ENCODE measurements around the gene GLT8D2.
"Not testable (repeated sequence)": the region's sequence is repeated elsewhere in the genome, so short reads cannot be mapped to it uniquely, and the experiment has no call there.

The GLT8D2 gene

DNA sequence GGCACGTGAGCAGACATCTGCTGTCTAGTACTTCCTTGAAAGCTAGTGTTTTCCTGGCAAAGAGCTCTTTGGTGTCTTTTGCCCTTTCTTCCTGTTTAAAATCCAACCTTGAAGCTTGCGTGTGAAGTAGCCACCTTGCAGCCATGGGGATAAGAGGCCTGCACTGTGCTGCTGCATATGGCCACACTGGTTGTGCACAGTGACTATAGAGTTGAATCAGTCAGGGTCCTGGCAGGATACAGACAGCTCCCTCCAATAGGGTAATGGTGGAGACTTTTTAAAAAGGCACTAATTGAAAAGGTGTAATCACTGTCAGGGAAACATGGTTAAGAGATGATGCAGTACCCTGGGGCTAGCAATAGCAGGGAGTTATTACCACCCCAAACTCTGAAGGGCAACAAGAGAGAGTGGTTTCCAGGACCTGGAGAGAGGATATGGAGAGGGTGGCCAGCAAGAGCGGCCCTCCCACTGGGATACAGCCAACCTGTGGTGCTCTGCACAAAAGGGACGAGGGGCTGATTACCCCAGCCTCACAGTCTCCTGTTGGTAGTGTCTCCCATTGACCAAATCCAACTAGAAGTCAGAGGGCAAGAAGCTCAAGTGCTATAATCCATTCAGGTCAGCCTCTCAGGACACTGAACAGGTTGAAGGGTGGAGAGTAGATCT, 4.8 kb upstream of the GLT8D2 start:
- H3K27me3 ChIP-seq (ENCODE audit: control insufficient read depth in 1 of 2, insufficient read depth in 2 of 2, low read length in 2 of 2): peaks cover 5 to 7% of the 10 kb centered on the region in 2 donors
- no peak overlapping the region for H3K27ac ChIP-seq (ENCODE audit: low read depth, low read length)
- no peak overlapping the region for H3K9ac ChIP-seq (ENCODE audit: low read depth in 1 of 2, low read length in 2 of 2)
- H3K9me3 ChIP-seq (ENCODE audit: control insufficient read depth in 1 of 2, low read length in 2 of 2): no peaks in the 10 kb centered on the region
- no peak overlapping the region for H3K4me3 ChIP-seq (ENCODE audit: low read depth in 1 of 2, low read length in 2 of 2)
- peaks cover 15 to 16% of the 10 kb centered on the region in 2 donors for H3K4me1 ChIP-seq (ENCODE audit: control insufficient read depth in 1 of 2, insufficient read depth in 2 of 2, low read length in 2 of 2)
- no peaks in the 10 kb centered on the region for H3K36me3 ChIP-seq (ENCODE audit: control insufficient read depth in 1 of 2, insufficient read depth in 2 of 2, low read length in 2 of 2)

DNA sequence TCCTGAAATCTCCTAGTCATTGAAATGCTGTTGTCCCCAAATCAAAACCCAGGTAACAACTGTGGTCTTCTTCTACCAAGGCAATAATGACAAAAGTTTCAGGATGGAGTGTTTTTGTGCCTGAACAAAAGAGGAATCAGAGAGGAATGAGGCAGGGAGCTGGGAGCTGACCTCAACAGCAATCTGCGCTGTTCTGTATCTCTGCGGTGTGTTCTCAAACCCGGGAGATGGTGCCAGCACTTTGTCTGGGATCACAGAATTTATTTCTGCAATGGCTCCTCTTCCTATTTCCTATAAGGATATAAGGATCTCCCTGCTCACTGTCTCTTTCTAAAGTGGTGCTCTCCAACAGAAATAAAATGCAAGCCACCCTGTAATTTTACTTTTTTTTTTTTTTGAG, 449 bp upstream of the GLT8D2 start:
- peaks cover 11 to 14% of the 10 kb centered on the region in 2 donors for H3K27me3 ChIP-seq (ENCODE audit: control insufficient read depth in 1 of 2, insufficient read depth in 2 of 2, low read length in 2 of 2)
- H3K27ac ChIP-seq (ENCODE audit: low read depth, low read length): no peak overlapping the region
- H3K4me1 ChIP-seq (ENCODE audit: control insufficient read depth in 1 of 2, insufficient read depth in 2 of 2, low read length in 2 of 2): peaks cover 4 to 5% of the 10 kb centered on the region in 2 donors
- peak overlapping the region; percentile 45 to 63 for H3K4me3 ChIP-seq (ENCODE audit: low read depth in 1 of 2, low read length in 2 of 2)
- peak overlapping the region in 1 of 2 donors; percentile 38 for H3K9ac ChIP-seq (ENCODE audit: low read depth in 1 of 2, low read length in 2 of 2)
- H3K36me3 ChIP-seq (ENCODE audit: control insufficient read depth in 1 of 2, insufficient read depth in 2 of 2, low read length in 2 of 2): no peaks in the 10 kb centered on the region
- H3K9me3 ChIP-seq (ENCODE audit: control insufficient read depth in 1 of 2, low read length in 2 of 2): no peaks in the 10 kb centered on the region

DNA sequence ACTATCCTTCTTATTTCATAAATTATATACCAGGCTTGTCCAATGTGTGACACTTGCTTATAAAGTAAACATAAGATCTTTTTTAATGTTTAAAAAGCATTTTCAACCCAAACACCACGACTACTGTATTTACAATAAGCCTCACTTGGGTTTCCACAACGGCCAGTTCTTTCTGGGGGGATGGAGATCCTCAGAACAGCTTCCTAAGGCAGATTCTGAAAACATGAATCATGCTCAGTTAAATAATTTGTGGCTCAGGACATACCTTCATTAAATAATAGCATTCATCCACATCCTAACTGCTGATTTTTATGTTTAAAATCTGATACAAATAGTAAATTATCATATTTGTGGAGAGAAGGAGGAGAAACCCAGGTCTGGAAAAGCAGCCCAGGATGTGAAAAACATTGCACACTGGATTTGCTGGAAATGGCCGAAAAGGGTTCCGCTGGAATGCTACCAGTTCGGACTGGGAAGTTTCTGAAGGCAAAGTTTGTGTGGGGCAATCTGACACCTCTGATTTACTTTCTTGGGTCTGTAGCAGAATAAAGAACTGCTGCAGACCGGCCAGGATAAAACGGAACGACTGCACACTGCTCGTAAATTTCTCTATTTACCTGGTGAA, 597 bp downstream of the GLT8D2 start:
- no peaks in the 10 kb centered on the region for H3K36me3 ChIP-seq (ENCODE audit: control insufficient read depth in 1 of 2, insufficient read depth in 2 of 2, low read length in 2 of 2)
- H3K9me3 ChIP-seq (ENCODE audit: control insufficient read depth in 1 of 2, low read length in 2 of 2): no peaks in the 10 kb centered on the region
- peak overlapping the region; percentile 45 to 63 for H3K4me3 ChIP-seq (ENCODE audit: low read depth in 1 of 2, low read length in 2 of 2)
- peaks cover 3 to 5% of the 10 kb centered on the region in 2 donors for H3K4me1 ChIP-seq (ENCODE audit: control insufficient read depth in 1 of 2, insufficient read depth in 2 of 2, low read length in 2 of 2)
- H3K27ac ChIP-seq (ENCODE audit: low read depth, low read length): no peak overlapping the region
- H3K27me3 ChIP-seq (ENCODE audit: control insufficient read depth in 1 of 2, insufficient read depth in 2 of 2, low read length in 2 of 2): peaks cover 11 to 14% of the 10 kb centered on the region in 2 donors
- peak overlapping the region in 1 of 2 donors; percentile 38 for H3K9ac ChIP-seq (ENCODE audit: low read depth in 1 of 2, low read length in 2 of 2)

GRCh38 chr12:104048811-104049210, 1.2 kb downstream of the GLT8D2 start:
- no peaks in the 10 kb centered on the region for H3K9me3 ChIP-seq (ENCODE audit: control insufficient read depth in 1 of 2, low read length in 2 of 2)
- no peak overlapping the region for H3K27ac ChIP-seq (ENCODE audit: low read depth, low read length)
- no peaks in the 10 kb centered on the region for H3K36me3 ChIP-seq (ENCODE audit: control insufficient read depth in 1 of 2, insufficient read depth in 2 of 2, low read length in 2 of 2)
- no peak overlapping the region for H3K4me3 ChIP-seq (ENCODE audit: low read depth in 1 of 2, low read length in 2 of 2)
- peaks cover 3 to 5% of the 10 kb centered on the region in 2 donors for H3K4me1 ChIP-seq (ENCODE audit: control insufficient read depth in 1 of 2, insufficient read depth in 2 of 2, low read length in 2 of 2)
- peaks cover 11 to 14% of the 10 kb centered on the region in 2 donors for H3K27me3 ChIP-seq (ENCODE audit: control insufficient read depth in 1 of 2, insufficient read depth in 2 of 2, low read length in 2 of 2)
- H3K9ac ChIP-seq (ENCODE audit: low read depth in 1 of 2, low read length in 2 of 2): no peak overlapping the region

DNA sequence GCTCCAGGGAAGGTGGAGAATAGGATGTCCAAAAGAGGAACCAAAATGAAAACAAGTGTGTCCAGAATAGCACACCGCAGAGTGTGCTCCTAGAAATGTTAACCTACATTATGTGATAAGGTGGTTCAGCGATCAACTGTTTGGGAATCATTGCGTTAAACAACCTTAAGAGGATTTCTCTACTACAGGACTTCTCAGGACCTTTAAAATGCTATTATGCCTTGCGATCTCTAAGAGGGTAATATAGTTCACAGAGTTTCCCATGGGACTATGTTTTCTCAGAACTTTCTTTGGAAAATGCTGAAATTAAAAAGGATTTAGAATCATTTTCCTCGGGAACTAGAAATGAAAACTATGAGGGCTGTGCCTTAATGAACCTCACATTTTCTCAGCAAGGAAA, 1.8 kb downstream of the GLT8D2 start:
- Histone ChIP-seq H3K27ac (ENCODE audit: low read depth, low read length) (no peak overlapping the region), H3K36me3 (ENCODE audit: control insufficient read depth in 1 of 2, insufficient read depth in 2 of 2, low read length in 2 of 2) (no peaks in the 10 kb centered on the region), H3K4me3 (ENCODE audit: low read depth in 1 of 2, low read length in 2 of 2) (no peak overlapping the region), H3K27me3 (ENCODE audit: control insufficient read depth in 1 of 2, insufficient read depth in 2 of 2, low read length in 2 of 2) (peaks cover 11 to 14% of the 10 kb centered on the region in 2 donors), H3K4me1 (ENCODE audit: control insufficient read depth in 1 of 2, insufficient read depth in 2 of 2, low read length in 2 of 2) (peaks cover 3 to 5% of the 10 kb centered on the region in 2 donors), H3K9ac (ENCODE audit: low read depth in 1 of 2, low read length in 2 of 2) (no peak overlapping the region), H3K9me3 (ENCODE audit: control insufficient read depth in 1 of 2, low read length in 2 of 2) (no peaks in the 10 kb centered on the region)

GRCh38 chr12:104046306-104046705, 3.7 kb downstream of the GLT8D2 start:
- Histone ChIP-seq H3K27ac (ENCODE audit: low read depth, low read length) (no peak overlapping the region), H3K9me3 (ENCODE audit: control insufficient read depth in 1 of 2, low read length in 2 of 2) (no peaks in the 10 kb centered on the region), H3K4me1 (ENCODE audit: control insufficient read depth in 1 of 2, insufficient read depth in 2 of 2, low read length in 2 of 2) (peaks cover 3 to 5% of the 10 kb centered on the region in 2 donors), H3K4me3 (ENCODE audit: low read depth in 1 of 2, low read length in 2 of 2) (no peak overlapping the region), H3K27me3 (ENCODE audit: control insufficient read depth in 1 of 2, insufficient read depth in 2 of 2, low read length in 2 of 2) (peaks cover 11 to 14% of the 10 kb centered on the region in 2 donors), H3K9ac (ENCODE audit: low read depth in 1 of 2, low read length in 2 of 2) (no peak overlapping the region), H3K36me3 (ENCODE audit: control insufficient read depth in 1 of 2, insufficient read depth in 2 of 2, low read length in 2 of 2) (no peaks in the 10 kb centered on the region)

DNA sequence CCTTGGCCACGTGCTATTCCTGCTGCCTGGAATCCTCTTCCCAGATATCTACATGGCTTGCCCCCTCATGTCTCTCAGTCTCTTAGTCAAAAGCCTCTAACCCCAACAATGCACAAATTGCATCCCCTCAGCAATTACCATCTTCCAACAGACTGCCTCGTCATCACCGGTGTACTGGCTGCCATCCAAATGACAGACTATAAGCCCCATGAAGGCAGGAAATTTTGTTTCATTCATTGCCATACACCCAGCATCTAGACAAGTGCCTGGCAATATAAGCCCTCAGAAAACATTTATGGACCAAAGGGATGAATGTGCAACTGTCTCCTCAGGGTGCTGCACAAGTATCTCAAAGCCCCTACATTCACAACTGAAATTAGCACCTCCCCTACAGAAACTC, 5.8 kb downstream of the GLT8D2 start:
- peaks cover 0 to 3% of the 10 kb centered on the region in 2 donors for H3K27me3 ChIP-seq (ENCODE audit: control insufficient read depth in 1 of 2, insufficient read depth in 2 of 2, low read length in 2 of 2)
- H3K4me3 ChIP-seq (ENCODE audit: low read depth in 1 of 2, low read length in 2 of 2): no peak overlapping the region
- no peak overlapping the region for H3K9ac ChIP-seq (ENCODE audit: low read depth in 1 of 2, low read length in 2 of 2)
- H3K27ac ChIP-seq (ENCODE audit: low read depth, low read length): no peak overlapping the region
- no peaks in the 10 kb centered on the region for H3K9me3 ChIP-seq (ENCODE audit: control insufficient read depth in 1 of 2, low read length in 2 of 2)
- H3K36me3 ChIP-seq (ENCODE audit: control insufficient read depth in 1 of 2, insufficient read depth in 2 of 2, low read length in 2 of 2): no peaks in the 10 kb centered on the region
- no peaks in the 10 kb centered on the region for H3K4me1 ChIP-seq (ENCODE audit: control insufficient read depth in 1 of 2, insufficient read depth in 2 of 2, low read length in 2 of 2)

GRCh38 chr12:104042580-104042979, 7.4 kb downstream of the GLT8D2 start:
- H3K4me3 ChIP-seq (ENCODE audit: low read depth in 1 of 2, low read length in 2 of 2): no peak overlapping the region
- H3K4me1 ChIP-seq (ENCODE audit: control insufficient read depth in 1 of 2, insufficient read depth in 2 of 2, low read length in 2 of 2): no peaks in the 10 kb centered on the region
- H3K9me3 ChIP-seq (ENCODE audit: control insufficient read depth in 1 of 2, low read length in 2 of 2): no peaks in the 10 kb centered on the region
- H3K36me3 ChIP-seq (ENCODE audit: control insufficient read depth in 1 of 2, insufficient read depth in 2 of 2, low read length in 2 of 2): no peaks in the 10 kb centered on the region
- no peak overlapping the region for H3K27ac ChIP-seq (ENCODE audit: low read depth, low read length)
- no peak overlapping the region for H3K9ac ChIP-seq (ENCODE audit: low read depth in 1 of 2, low read length in 2 of 2)
- no peaks in the 10 kb centered on the region for H3K27me3 ChIP-seq (ENCODE audit: control insufficient read depth in 1 of 2, insufficient read depth in 2 of 2, low read length in 2 of 2)

DNA sequence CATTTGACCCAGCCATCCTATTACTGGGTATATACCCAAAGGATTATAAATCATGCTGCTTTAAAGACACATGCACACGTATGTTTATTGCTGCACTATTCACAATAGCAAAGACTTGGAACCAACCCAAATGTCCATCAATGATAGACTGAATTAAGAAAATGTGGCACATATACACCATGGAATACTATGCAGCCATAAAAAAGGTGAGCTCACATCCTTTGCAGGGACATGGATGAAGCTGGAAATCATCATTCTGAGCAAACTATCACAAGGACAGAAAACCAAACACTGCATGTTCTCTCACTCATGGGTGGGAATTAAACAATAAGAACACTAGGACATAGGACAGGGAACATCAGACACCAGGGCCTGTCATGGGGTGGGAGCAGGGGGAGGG, 10.2 kb downstream of the GLT8D2 start:
- not testable (repeated sequence) for H3K27me3 ChIP-seq (ENCODE audit: control insufficient read depth in 1 of 2, insufficient read depth in 2 of 2, low read length in 2 of 2); H3K4me3 ChIP-seq (ENCODE audit: low read depth in 1 of 2, low read length in 2 of 2); H3K9me3 ChIP-seq (ENCODE audit: control insufficient read depth in 1 of 2, low read length in 2 of 2)

GRCh38 chr12:104036143-104036542, 13.8 kb downstream of the GLT8D2 start:
- not testable (repeated sequence) for H3K27me3 ChIP-seq (ENCODE audit: control insufficient read depth in 1 of 2, insufficient read depth in 2 of 2, low read length in 2 of 2); H3K4me1 ChIP-seq (ENCODE audit: control insufficient read depth in 1 of 2, insufficient read depth in 2 of 2, low read length in 2 of 2); H3K27ac ChIP-seq (ENCODE audit: low read depth, low read length); H3K36me3 ChIP-seq (ENCODE audit: control insufficient read depth in 1 of 2, insufficient read depth in 2 of 2, low read length in 2 of 2); H3K4me3 ChIP-seq (ENCODE audit: low read depth in 1 of 2, low read length in 2 of 2); H3K9ac ChIP-seq (ENCODE audit: low read depth in 1 of 2, low read length in 2 of 2); H3K9me3 ChIP-seq (ENCODE audit: control insufficient read depth in 1 of 2, low read length in 2 of 2)

More for the DNA sequence above, 10.2 kb downstream of the GLT8D2 start:
- H3K27ac ChIP-seq (ENCODE audit: low read depth, low read length); H3K4me1 ChIP-seq (ENCODE audit: control insufficient read depth in 1 of 2, insufficient read depth in 2 of 2, low read length in 2 of 2); H3K9ac ChIP-seq (ENCODE audit: low read depth in 1 of 2, low read length in 2 of 2); H3K36me3 ChIP-seq (ENCODE audit: control insufficient read depth in 1 of 2, insufficient read depth in 2 of 2, low read length in 2 of 2): not testable (repeated sequence)

All from duodenal mucosa (tissue), 2 donors.